ENCODE data around the gene TLX1.

The TLX1 gene

DNA sequence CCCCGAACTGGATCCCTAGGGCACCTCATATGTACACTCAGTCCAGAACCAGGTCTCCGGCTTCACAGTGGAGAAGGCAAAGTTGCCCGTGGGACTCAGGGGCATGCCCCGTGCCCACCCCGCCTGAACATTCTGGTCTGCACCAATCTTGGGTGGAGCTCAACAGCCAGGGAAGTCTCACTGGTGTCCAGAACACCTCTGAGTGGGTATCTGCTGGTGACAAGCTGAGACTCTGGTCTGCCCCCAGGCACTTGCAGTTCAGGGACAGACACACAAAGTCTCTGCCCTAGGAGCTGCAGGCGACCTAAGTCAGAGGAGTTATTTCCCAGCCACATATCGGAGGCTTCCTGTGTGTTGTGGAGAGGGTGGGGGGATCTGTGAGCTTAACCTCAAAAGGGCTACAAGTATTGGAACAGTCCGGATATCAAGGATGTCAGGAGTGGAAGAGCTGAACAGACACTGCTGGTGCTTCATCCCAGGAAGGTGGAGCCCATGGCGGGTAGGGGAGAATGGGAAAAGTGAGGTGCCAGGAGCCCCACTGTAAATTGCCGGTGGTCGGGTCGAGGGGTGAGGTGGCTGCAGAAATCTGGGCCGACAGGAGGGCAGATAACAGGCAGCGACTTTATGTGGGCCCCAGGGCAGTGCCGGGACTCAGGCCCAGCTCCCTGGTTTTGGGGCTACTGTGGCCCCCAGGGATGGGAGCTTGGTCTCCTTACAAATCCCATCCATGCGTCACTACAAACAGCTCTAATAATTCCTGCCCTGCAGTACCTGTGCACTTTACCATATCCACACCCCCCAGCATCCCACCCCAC lies 8.6 kb upstream of the TLX1 start:
- no peak overlapping the region for H3K27ac ChIP-seq (ENCODE audit: low read length)
- no peak overlapping the region for H2AFZ ChIP-seq (ENCODE audit: low read depth, low read length)
- H4K20me1 ChIP-seq (ENCODE audit: insufficient read depth, low read length), result no peaks in the 10 kb centered on the region
- no peaks in the 10 kb centered on the region for H3K27me3 ChIP-seq (ENCODE audit: low read depth, low read length)
- H3K4me2 ChIP-seq (ENCODE audit: low read length), result no peak overlapping the region
- H3K4me1 ChIP-seq (ENCODE audit: low read length), result no peaks in the 10 kb centered on the region
- H3K4me3 ChIP-seq (ENCODE audit: low read length), result no peak overlapping the region
- H3K36me3 ChIP-seq (replicated peaks; ENCODE audit: low read depth, low read length), result no peaks in the 10 kb centered on the region
- no peaks in the 10 kb centered on the region for H3K9me3 ChIP-seq (ENCODE audit: insufficient read depth, low read length)
- H3K9ac ChIP-seq (ENCODE audit: low read length), result no peak overlapping the region
- TF ChIP-seq, protein P1, sequence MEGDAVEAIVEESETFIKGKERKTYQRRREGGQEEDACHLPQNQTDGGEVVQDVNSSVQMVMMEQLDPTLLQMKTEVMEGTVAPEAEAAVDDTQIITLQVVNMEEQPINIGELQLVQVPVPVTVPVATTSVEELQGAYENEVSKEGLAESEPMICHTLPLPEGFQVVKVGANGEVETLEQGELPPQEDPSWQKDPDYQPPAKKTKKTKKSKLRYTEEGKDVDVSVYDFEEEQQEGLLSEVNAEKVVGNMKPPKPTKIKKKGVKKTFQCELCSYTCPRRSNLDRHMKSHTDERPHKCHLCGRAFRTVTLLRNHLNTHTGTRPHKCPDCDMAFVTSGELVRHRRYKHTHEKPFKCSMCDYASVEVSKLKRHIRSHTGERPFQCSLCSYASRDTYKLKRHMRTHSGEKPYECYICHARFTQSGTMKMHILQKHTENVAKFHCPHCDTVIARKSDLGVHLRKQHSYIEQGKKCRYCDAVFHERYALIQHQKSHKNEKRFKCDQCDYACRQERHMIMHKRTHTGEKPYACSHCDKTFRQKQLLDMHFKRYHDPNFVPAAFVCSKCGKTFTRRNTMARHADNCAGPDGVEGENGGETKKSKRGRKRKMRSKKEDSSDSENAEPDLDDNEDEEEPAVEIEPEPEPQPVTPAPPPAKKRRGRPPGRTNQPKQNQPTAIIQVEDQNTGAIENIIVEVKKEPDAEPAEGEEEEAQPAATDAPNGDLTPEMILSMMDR (IDR thresholded peaks at IDR 0.05; ENCODE audit: low read depth, low read length), result no peak
- TF ChIP-seq EZH2phosphoT487 (IDR thresholded peaks at IDR 0.05; ENCODE audit: low read depth), result no peak
- H3K79me2 ChIP-seq (ENCODE audit: low read length), result no peaks in the 10 kb centered on the region

DNA sequence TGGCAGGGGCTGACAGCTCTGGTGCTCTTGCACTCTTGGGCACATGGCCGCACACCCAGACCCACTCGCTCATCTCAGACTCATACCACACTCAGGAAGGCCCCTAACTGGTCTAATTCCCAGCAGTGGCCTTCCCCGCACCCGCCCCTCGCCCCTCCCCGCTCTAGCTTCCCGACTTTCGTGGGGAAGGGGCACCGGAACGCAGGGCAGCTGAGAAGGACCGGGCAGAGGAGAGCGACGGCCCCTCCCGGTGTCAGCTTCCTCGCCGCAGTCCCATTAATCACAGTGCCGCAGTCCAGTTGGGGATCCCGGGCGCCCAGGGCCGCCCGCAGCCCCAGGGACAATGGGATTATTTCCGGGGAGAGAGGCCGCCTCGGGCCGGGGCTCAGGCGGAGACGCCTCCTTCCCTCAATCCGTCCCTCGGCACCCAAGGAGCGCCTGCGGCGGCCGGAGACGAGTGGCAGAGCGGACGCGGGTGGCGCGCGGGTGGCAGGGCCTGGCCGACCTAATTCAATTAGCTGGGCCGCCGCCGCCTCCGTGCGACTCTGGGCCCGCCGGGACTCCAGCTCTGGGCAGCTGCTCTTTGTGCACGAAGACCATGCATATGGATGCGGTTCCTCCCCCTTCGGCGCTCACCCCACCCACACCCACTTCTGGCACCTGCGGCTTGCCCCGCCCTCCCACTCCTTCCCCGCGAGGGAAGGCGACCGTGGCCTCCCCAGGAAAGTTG lies 7.8 kb upstream of the TLX1 start:
- H3K4me1 ChIP-seq (ENCODE audit: low read length), result no peaks in the 10 kb centered on the region
- no peak overlapping the region for H3K9ac ChIP-seq (ENCODE audit: low read length)
- H3K36me3 ChIP-seq (replicated peaks; ENCODE audit: low read depth, low read length), result no peaks in the 10 kb centered on the region
- TF ChIP-seq EZH2phosphoT487 (IDR thresholded peaks at IDR 0.05; ENCODE audit: low read depth), result no peak
- TF ChIP-seq, protein P1 (IDR thresholded peaks at IDR 0.05; ENCODE audit: low read depth, low read length), result no peak
- H3K79me2 ChIP-seq (ENCODE audit: low read length), result no peaks in the 10 kb centered on the region
- H4K20me1 ChIP-seq (ENCODE audit: insufficient read depth, low read length), result no peaks in the 10 kb centered on the region
- H3K27me3 ChIP-seq (ENCODE audit: low read depth, low read length), result no peaks in the 10 kb centered on the region
- H3K27ac ChIP-seq (ENCODE audit: low read length), result no peak overlapping the region
- H3K4me2 ChIP-seq (ENCODE audit: low read length), result no peak overlapping the region
- H3K9me3 ChIP-seq (ENCODE audit: insufficient read depth, low read length), result no peaks in the 10 kb centered on the region
- H3K4me3 ChIP-seq (ENCODE audit: low read length), result no peak overlapping the region
- H2AFZ ChIP-seq (ENCODE audit: low read depth, low read length), result no peak overlapping the region

DNA sequence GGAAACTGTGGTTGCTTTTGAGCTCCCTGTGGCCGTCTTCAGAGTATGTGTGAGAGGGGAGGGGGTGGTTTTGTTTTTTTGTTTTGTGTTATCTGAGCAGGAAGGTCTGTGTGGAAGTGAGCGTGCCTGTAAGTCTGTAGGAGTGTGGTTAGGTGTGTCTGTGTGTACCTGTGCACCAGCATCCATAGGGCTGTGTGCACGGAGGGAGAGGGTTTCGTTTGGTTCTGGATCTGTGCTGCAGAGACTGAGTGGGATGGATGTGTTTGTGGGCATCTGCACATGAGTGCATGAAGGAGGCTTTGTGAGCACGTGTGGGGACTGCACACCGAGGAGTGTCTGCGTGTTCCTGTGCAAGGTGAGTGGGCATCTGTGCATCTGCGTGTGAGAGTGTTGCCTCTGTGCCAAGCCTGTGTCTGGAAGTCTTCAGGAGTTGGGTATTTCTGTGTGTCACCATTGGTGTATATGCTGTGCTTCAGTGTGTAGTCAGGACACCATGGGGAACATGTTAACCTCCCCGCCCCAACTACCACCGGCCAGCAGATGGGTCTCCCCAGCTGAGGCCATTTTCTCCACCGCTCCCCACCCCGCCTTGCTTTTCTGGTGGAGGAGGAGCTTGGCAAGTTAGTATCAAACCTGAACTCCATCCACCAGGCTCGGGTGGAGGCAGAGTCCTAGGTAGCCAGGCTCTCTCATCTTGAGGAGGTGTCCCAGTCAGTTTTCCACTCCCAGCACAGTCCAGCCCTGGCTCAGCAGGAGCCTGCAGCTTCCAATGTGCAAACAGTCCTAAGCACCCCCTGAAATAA lies 7.1 kb upstream of the TLX1 start:
- no peaks in the 10 kb centered on the region for H3K27me3 ChIP-seq (ENCODE audit: low read depth, low read length)
- no peak overlapping the region for H3K4me2 ChIP-seq (ENCODE audit: low read length)
- H3K9ac ChIP-seq (ENCODE audit: low read length), result no peak overlapping the region
- no peak overlapping the region for H3K4me3 ChIP-seq (ENCODE audit: low read length)
- no peak overlapping the region for H3K27ac ChIP-seq (ENCODE audit: low read length)
- H3K36me3 ChIP-seq (replicated peaks; ENCODE audit: low read depth, low read length), result no peaks in the 10 kb centered on the region
- H3K79me2 ChIP-seq (ENCODE audit: low read length), result no peaks in the 10 kb centered on the region
- no peak overlapping the region for H2AFZ ChIP-seq (ENCODE audit: low read depth, low read length)
- no peaks in the 10 kb centered on the region for H3K9me3 ChIP-seq (ENCODE audit: insufficient read depth, low read length)
- no peak for TF ChIP-seq EZH2phosphoT487 (IDR thresholded peaks at IDR 0.05; ENCODE audit: low read depth)
- TF ChIP-seq, protein P1 (IDR thresholded peaks at IDR 0.05; ENCODE audit: low read depth, low read length), result no peak
- H3K4me1 ChIP-seq (ENCODE audit: low read length), result no peaks in the 10 kb centered on the region
- H4K20me1 ChIP-seq (ENCODE audit: insufficient read depth, low read length), result no peaks in the 10 kb centered on the region

DNA sequence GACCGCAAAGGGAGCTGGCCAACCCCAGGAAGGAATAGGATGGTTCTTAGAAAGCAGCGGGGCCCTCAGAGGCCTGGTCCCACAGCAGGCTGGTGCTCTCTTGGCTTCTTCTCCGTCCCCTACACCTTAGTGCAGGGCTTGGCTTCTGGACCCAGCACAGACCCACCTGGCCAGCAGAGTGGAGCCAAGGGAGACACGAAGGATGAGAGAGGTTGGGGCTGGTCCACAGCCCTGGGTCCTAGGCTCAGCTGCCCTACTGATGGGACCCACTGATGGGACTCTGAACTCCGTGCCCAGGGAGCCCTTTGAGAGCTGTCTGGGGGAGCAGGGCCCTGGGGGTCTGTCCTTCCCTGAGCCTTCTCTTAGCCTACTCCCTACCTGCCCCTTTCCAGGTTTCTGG lies 6.2 kb upstream of the TLX1 start:
- Histone ChIP-seq H3K4me2 (ENCODE audit: low read length) (no peak overlapping the region), H3K4me1 (ENCODE audit: low read length) (no peaks in the 10 kb centered on the region), H3K36me3 (replicated peaks; ENCODE audit: low read depth, low read length) (no peaks in the 10 kb centered on the region), H3K27ac (ENCODE audit: low read length) (no peak overlapping the region), H3K27me3 (ENCODE audit: low read depth, low read length) (no peaks in the 10 kb centered on the region), H3K9me3 (ENCODE audit: insufficient read depth, low read length) (no peaks in the 10 kb centered on the region), H4K20me1 (ENCODE audit: insufficient read depth, low read length) (no peaks in the 10 kb centered on the region), H3K9ac (ENCODE audit: low read length) (no peak overlapping the region), H3K79me2 (ENCODE audit: low read length) (no peaks in the 10 kb centered on the region), H3K4me3 (ENCODE audit: low read length) (no peak overlapping the region), H2AFZ (ENCODE audit: low read depth, low read length) (no peak overlapping the region)
- no peak for TF ChIP-seq EZH2phosphoT487 (IDR thresholded peaks at IDR 0.05; ENCODE audit: low read depth)

Measured in OCI-LY3 (cell line).